AG09309 (cell line): Measurements from ENCODE around the gene SATB1.

ENCODE experiments used
- DNase-seq: peaks from one replicate; pipeline ENCODE4 v3.0.0-alpha.2; 2010; ENCODE audit warnings: low read depth
- H3K4me3 ChIP-seq: 2 replicates; pipeline ENCODE4 v1.5.1; 2011; ENCODE audit warnings: mild to moderate bottlenecking, low read depth, low read length, moderate library complexity; ENCODE audit not compliant: control insufficient read depth
- CTCF ChIP-seq: IDR thresholded peaks from 2 replicates; pipeline ENCODE4 v1.5.1; 2011; ENCODE audit warnings: mild to moderate bottlenecking, low read depth, low read length, inconsistent platforms; ENCODE audit not compliant: insufficient read depth, control insufficient read depth; ENCODE audit errors: missing control alignments

Gene SATB1

GRCh38 chr3:18441551-18441950, 16.4 kb upstream of the SATB1 start:
- TF ChIP-seq CTCF: no peak
- H3K4me3 ChIP-seq: no peak overlapping the region
- no peak for DNase-seq

GRCh38 chr3:18440066-18440722, 15.1 kb upstream of the SATB1 start:
- no peak overlapping the region for H3K4me3 ChIP-seq
- DNase-seq: no peak
- TF ChIP-seq CTCF: no peak

GRCh38 chr3:18439281-18439680, 14.1 kb upstream of the SATB1 start:
- DNase-seq: no peak
- H3K4me3 ChIP-seq: no peak overlapping the region
- no peak for TF ChIP-seq CTCF

GRCh38 chr3:18438586-18438985, 13.4 kb upstream of the SATB1 start:
- TF ChIP-seq CTCF: no peak
- no peak for DNase-seq
- no peak overlapping the region for H3K4me3 ChIP-seq

- no peak for DNase-seq
- H3K4me3 ChIP-seq: no peak overlapping the region
- no peak for TF ChIP-seq CTCF
Observed at GRCh38 chr3:18436213-18436612, 11.1 kb upstream of the SATB1 start.

- TF ChIP-seq CTCF: no peak
- no peak overlapping the region for H3K4me3 ChIP-seq
- no peak for DNase-seq
Observed at GRCh38 chr3:18434711-18435110, 9.6 kb upstream of the SATB1 start.
